GM10248 (cell line): ENCODE results near the gene SF3A2.

Source experiments
- CTCF ChIA-PET: fragments of 300-600 bp; sonication (Branson Sonifier 250); formaldehyde crosslinking; extraction: SDS; loops from one replicate; lab custom pipeline; 2021; ENCODE audit warnings: antibody characterized with exemption; lab: Yijun Ruan, JAX
- POLR2A ChIA-PET: fragments of 350-650 bp; sonication (Branson Sonifier 250); formaldehyde crosslinking; extraction: SDS; loops from one replicate; lab custom pipeline; 2020; ENCODE audit warnings: antibody characterized with exemption; lab: Yijun Ruan, JAX
- DNase-seq: peaks from one replicate; pipeline ENCODE4 v3.0.0; 2012; ENCODE audit errors: extremely low spot score
- TF ChIP-seq, protein P1 (sequence below): IDR thresholded peaks from 2 replicates; pipeline ENCODE4 v1.5.1; 2012; ENCODE audit warnings: mild to moderate bottlenecking, low read depth; ENCODE audit errors: extremely low read depth, missing control alignments, control extremely low read depth

Gene SF3A2

DNA sequence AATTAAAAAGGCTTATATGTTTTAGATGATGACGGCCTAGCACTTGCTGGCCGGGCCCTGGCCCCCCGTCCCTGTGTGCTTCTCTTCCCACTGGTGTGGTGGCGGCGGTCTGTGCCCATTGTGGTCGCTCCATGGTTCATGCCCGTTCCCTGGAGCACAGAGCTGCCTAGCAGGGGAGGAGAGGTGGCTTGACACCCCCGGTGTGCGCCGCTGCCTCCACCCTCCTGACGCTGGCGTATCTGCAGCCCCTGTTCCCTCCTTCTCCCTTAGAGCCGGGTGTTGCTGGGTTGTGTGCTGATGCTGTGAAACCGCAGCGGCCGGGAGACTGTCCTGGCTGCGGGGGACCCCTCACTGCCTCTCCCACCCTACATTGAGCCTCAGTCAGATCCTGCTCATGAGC, 43.8 kb upstream of the SF3A2 start:
- TF ChIP-seq, protein P1, sequence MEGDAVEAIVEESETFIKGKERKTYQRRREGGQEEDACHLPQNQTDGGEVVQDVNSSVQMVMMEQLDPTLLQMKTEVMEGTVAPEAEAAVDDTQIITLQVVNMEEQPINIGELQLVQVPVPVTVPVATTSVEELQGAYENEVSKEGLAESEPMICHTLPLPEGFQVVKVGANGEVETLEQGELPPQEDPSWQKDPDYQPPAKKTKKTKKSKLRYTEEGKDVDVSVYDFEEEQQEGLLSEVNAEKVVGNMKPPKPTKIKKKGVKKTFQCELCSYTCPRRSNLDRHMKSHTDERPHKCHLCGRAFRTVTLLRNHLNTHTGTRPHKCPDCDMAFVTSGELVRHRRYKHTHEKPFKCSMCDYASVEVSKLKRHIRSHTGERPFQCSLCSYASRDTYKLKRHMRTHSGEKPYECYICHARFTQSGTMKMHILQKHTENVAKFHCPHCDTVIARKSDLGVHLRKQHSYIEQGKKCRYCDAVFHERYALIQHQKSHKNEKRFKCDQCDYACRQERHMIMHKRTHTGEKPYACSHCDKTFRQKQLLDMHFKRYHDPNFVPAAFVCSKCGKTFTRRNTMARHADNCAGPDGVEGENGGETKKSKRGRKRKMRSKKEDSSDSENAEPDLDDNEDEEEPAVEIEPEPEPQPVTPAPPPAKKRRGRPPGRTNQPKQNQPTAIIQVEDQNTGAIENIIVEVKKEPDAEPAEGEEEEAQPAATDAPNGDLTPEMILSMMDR, result no peak

DNA sequence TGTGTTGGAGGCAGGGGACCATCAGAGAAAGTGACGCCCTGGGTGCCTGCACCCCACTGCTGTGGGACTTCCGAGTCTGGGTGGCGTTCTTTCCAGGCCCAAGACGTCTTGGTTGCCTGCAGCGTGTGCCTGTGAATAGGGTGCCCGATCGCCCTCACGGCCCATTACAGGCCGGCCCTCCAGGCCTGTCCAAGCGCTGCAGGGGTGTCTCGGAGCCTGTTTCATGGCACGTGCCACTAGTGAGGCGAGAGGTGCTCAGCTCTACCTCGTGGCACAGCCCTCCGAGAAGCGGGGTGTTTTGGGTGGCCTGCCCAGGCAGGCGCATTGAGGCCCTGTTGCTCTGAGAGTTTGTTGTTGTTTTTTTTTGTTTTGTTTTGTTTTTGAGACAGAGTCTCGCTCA, 42.8 kb upstream of the SF3A2 start:
- ChIA-PET CTCF (no interaction called here), POLR2A (no interaction called here)
- TF ChIP-seq, protein P1, result no peak
- DNase-seq, result no peak

More for the DNA sequence above, 43.8 kb upstream of the SF3A2 start:
- ChIA-PET POLR2A (no interaction called here), CTCF (no interaction called here)
- DNase-seq, result no peak

DNA sequence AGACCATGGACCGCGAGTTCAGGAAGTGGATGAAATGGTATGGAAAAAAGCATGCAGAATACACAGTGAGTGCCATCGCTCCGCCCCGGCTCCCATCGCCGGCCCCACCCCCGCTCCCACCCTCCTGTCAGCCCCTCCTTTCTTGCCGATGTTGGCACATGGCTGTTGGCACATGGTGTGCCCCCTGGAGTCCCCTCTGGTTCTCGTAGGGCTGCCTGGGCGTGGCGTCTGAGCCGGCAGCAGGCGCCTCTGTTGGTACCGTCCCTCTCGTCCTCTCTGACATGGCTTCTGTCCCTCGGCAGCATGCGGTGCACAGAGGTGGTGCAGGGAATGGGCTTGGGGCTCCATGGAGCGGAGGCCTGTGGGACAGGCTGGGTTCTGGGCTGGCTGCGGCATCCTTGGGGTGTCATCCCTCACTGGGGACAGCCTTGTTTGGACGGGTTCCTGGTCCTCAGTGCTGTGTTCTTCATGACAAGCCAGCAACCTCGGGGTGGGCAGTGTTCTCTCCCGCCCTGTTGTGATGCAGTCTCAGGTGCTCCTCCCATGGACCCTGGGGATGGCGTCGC, 42.0 kb upstream of the SF3A2 start:
- TF ChIP-seq, protein P1, result no peak
- CTCF ChIA-PET, result no interaction called here
- DNase-seq, result no peak
- POLR2A ChIA-PET, result no interaction called here

DNA sequence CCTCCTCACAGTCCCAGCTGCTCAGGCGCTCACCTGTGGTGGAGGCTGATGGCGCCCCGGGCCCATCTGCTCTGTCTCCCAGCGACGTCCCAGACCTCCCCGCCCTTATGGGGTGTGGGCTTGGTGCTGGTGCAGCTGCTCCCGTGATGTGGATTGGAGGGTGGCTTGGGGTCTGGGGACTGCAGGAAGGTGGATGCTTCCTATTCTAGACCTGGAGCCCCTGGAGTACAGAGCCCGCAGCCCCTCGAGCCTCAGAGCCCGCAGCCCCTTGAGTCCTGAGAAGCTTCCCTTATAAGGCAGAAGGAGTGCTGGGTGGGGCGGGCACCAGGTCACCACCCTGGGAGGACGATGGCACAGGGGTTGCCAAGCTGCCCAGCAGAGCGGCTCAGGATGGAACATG, 41.3 kb upstream of the SF3A2 start:
- no peak for DNase-seq
- TF ChIP-seq, protein P1, result no peak
- POLR2A ChIA-PET, result no interaction called here
- CTCF ChIA-PET, result no interaction called here

DNA sequence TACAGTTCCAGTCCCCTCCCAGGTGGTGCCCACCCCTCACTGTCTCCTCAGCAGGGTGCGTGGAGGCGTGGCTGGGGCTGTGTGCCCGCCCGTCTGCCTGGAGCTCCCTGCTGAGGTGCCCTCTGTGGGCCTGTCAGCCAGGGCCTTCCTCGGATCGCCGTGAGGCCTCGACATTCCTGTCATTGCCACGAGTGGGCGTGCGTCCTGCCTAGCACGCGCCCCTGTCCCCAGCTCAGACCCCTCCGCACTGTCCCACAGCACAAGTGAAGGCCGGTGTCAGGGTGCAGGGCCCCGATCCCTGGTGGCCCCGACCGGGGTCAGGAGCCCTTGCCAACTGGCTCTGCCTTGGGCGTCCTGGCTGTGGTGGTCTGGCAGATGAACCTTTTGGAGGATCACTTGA, 40.7 kb upstream of the SF3A2 start:
- POLR2A ChIA-PET, result no interaction called here
- DNase-seq, result no peak
- CTCF ChIA-PET, result no interaction called here
- TF ChIP-seq, protein P1, result no peak

DNA sequence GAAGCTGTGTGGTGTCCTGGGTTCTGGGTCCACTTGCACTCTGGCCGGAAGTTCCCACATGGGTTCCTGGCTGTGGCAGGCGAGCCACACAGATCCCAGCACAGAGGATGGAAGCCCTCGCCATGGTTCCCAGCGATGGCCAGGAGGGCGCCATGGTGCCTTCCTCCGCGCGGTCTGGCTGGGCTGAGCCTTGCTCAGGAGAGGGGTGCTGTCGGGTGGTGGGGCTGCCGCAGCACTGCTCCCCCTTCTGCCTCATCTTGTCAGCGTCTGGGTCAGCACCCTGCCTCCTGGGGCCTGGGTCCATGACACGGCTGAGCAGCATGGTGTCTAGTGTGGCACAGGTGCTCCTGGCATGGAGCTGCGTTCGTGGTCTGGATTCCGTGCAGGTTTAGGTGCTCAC, 39.4 kb upstream of the SF3A2 start:
- TF ChIP-seq, protein P1, result no peak
- ChIA-PET CTCF (no interaction called here), POLR2A (no interaction called here)
- DNase-seq, result no peak
